Thymus (tissue), 11 donors: ENCODE results near the gene ZBTB44. TPM values are rescaled to one million over a fixed set of nuclear protein-coding genes. Genes with fewer than 3 reads are reported as not detected.

Experiments
- DNase-seq, 9 donors: peaks; one replicate each; pipeline ENCODE4 v3.0.0-alpha.2; 2013; ENCODE audit warnings: low spot score in 9 of 9, low read depth in 6 of 9, missing footprints in 1 of 9
- H3K27ac ChIP-seq, 2 donors: one replicate each; pipeline ENCODE4 v1.5.1; 2013; ENCODE audit warnings: control low read depth in 1 of 2, low read depth in 1 of 2, low read length in 1 of 2, mild to moderate bottlenecking in 1 of 2, moderate library complexity in 1 of 2
- H3K27me3 ChIP-seq, 2 donors: one replicate each; pipeline ENCODE4 v1.5.1; 2013; ENCODE audit warnings: low read length in 1 of 2; ENCODE audit not compliant: control insufficient read depth in 2 of 2, insufficient read depth in 1 of 2
- H3K36me3 ChIP-seq, 2 donors: one replicate each; pipeline ENCODE4 v1.5.1; 2013; ENCODE audit warnings: low read length in 1 of 2, mild to moderate bottlenecking in 1 of 2, moderate library complexity in 1 of 2; ENCODE audit not compliant: control insufficient read depth in 2 of 2, insufficient read depth in 2 of 2
- H3K4me1 ChIP-seq, 2 donors: one replicate each; pipeline ENCODE4 v1.5.1; 2013; ENCODE audit warnings: low read length in 2 of 2; ENCODE audit not compliant: control insufficient read depth in 2 of 2, insufficient read depth in 2 of 2
- H3K4me3 ChIP-seq, 2 donors: one replicate each; pipeline ENCODE4 v1.5.1; 2013; ENCODE audit warnings: low read length in 2 of 2, control low read depth in 1 of 2, mild to moderate bottlenecking in 1 of 2
- H3K9me3 ChIP-seq, 2 donors: one replicate each; pipeline ENCODE4 v1.5.1; 2013; ENCODE audit warnings: low read length in 1 of 2, mild to moderate bottlenecking in 1 of 2; ENCODE audit not compliant: control insufficient read depth in 2 of 2, insufficient read depth in 1 of 2
- WGBS: extraction: QIAGEN DNeasy Blood & Tissue Kit; methylation state at CpG from one replicate; pipeline ENCODE4 v1.1.7; 2013; 5-methylcytosine and 5-hydroxymethylcytosine counted together
- polyA plus RNA-seq: library from polyadenylated mRNA; stranded (reverse); fragments of 200-250 nt; gene quantifications from one replicate; pipeline ENCODE4 v1.2.3, GENCODE V29; 2013
- total RNA-seq: library from RNA; stranded (reverse); fragments of 120-200 nt; gene quantifications from one replicate; pipeline ENCODE4 v1.2.4, GENCODE V29; 2013
- donor health status: healthy.

Gene ZBTB44
- total and polyA plus RNA-seq, 2 donors = 31.1 to 47.8 TPM

DNA sequence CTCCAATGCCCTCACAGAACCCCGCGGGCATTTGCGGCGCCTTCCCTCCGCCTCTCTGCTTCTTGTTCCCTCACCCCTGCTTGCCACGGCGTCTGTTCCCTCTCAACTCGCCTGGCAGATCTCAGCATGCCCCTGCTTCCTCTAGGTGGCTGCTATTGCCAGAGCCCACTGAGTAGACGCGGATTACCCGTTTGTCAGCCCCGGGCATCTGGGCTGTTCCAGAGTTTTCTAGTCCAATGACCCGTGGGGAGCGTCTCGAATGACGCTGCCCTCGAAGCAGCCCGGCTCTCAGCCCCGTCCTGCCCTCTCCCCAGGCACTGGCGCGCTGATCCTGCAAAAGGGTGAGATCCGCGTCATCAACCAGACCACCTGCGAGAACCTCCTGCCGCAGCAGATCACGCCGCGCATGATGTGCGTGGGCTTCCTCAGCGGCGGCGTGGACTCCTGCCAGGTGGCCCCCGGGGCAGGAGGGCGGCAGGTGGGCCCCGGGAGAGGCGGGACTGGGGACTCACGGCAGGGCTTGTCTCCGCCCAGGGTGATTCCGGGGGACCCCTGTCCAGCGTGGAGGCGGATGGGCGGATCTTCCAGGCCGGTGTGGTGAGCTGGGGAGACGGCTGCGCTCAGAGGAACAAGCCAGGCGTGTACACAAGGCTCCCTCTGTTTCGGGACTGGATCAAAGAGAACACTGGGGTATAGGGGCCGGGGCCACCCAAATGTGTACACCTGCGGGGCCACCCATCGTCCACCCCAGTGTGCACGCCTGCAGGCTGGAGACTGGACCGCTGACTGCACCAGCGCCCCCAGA, 105.4 kb downstream of the ZBTB44 start:
- H3K36me3 ChIP-seq = no peaks in the 10 kb centered on the region
- no peak overlapping the region for H3K27ac ChIP-seq
- DNase-seq = no peak
- WGBS = 92% methylated on average over 53 of the region's 53 CpGs
- peaks cover 0 to 2% of the 10 kb centered on the region in 2 donors for H3K9me3 ChIP-seq
- H3K4me1 ChIP-seq = peaks cover 0 to 2% of the 10 kb centered on the region in 2 donors
- H3K4me3 ChIP-seq = no peak overlapping the region
- peaks cover 0 to 5% of the 10 kb centered on the region in 2 donors for H3K27me3 ChIP-seq

GRCh38 chr11:130208241-130209127, 106.2 kb downstream of the ZBTB44 start:
- no peaks in the 10 kb centered on the region for H3K9me3 ChIP-seq
- DNase-seq = no peak
- peaks cover 0 to 5% of the 10 kb centered on the region in 2 donors for H3K27me3 ChIP-seq
- 97% methylated on average over 45 of the region's 45 CpGs for WGBS
- H3K4me1 ChIP-seq = peaks cover 0 to 2% of the 10 kb centered on the region in 2 donors
- H3K4me3 ChIP-seq = no peak overlapping the region
- no peaks in the 10 kb centered on the region for H3K36me3 ChIP-seq
- no peak overlapping the region for H3K27ac ChIP-seq

DNA sequence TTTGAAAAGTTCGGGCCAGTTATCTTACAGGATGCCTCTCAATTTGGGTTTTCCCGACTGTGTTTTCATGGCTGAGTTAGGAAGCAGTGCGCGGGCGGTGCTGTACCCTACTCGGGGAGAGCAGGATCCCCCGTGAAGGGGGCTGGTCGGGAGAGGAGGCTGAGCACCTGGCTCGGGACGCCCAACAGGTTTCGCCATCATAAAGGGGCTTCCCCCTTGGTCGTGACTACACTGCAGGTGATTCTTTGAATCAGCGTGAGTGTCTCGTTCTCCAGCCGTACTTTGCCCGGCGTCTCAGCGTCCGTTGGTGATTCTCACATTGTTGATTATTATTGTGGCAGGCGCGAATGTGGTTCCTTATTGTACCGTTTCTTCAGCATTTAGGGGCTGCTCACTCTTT, 108.6 kb downstream of the ZBTB44 start:
- no peak for DNase-seq
- WGBS = 95% methylated on average over 22 of the region's 22 CpGs
- H3K4me1 ChIP-seq = no peaks in the 10 kb centered on the region
- no peaks in the 10 kb centered on the region for H3K36me3 ChIP-seq
- H3K4me3 ChIP-seq = no peak overlapping the region
- H3K9me3 ChIP-seq = no peaks in the 10 kb centered on the region
- no peaks in the 10 kb centered on the region for H3K27me3 ChIP-seq
- no peak overlapping the region for H3K27ac ChIP-seq

GRCh38 chr11:130204703-130205095, 110.0 kb downstream of the ZBTB44 start:
- no peaks in the 10 kb centered on the region for H3K36me3 ChIP-seq

GRCh38 chr11:130203766-130204702, 110.7 kb downstream of the ZBTB44 start:
- Histone ChIP-seq H3K9me3 (no peaks in the 10 kb centered on the region), H3K4me3 (no peak overlapping the region), H3K27me3 (no peaks in the 10 kb centered on the region), H3K27ac (no peak overlapping the region), H3K36me3 (no peaks in the 10 kb centered on the region), H3K4me1 (no peaks in the 10 kb centered on the region)
- DNase-seq = no peak
- 96% methylated on average over 27 of the region's 27 CpGs for WGBS

More at GRCh38 chr11:130204703-130205095, 110.0 kb downstream of the ZBTB44 start:
- Histone ChIP-seq H3K4me1 (no peaks in the 10 kb centered on the region), H3K27ac (no peak overlapping the region), H3K4me3 (no peak overlapping the region), H3K9me3 (no peaks in the 10 kb centered on the region), H3K27me3 (no peaks in the 10 kb centered on the region)
- 96% methylated on average over 11 of the region's 11 CpGs for WGBS
- DNase-seq = no peak

- Histone ChIP-seq H3K4me1 (no peaks in the 10 kb centered on the region), H3K36me3 (no peaks in the 10 kb centered on the region), H3K4me3 (no peak overlapping the region), H3K27ac (no peak overlapping the region), H3K9me3 (no peaks in the 10 kb centered on the region), H3K27me3 (no peaks in the 10 kb centered on the region)
- WGBS = 88% methylated on average over 25 of the region's 25 CpGs
- DNase-seq = no peak
Measured at GRCh38 chr11:130202818-130203689, 111.7 kb downstream of the ZBTB44 start.

DNA sequence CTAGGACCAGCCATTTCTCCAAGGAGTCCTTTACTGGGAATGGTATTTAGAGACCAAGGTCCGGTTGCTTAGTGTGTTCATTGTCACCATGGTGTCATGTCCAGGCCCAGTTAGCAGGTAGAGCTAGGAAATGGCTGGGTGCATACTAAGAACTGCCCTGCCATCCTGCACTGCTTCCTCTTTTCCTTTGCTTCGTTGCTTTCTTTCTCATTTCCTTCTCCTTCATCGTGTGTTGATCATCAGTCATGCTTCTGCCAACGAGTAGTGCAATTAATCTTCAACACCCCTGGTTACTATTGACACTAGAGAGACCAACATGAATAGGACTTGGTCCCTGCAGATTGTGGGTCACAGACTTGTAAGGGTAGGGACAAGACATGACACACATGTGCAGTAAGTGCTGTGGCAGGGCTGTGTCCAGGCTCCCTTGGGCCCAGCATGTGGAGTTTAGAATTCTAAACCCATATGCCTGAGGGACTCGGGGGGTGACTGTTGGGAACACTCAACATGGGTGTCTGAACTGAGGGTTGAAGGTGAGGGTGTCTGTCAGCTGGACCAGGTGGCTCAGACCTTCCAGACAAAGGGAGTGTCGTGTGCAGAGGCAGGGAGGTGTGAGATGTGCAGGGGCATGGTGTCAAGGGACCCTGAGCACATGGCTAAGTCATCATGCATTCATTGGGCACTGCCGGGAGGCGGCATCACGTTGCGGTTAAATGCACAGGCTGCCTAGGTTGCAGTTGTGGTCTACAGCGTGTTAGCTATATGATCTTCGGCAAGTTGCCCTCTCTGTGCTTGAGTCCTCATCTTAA, 112.5 kb downstream of the ZBTB44 start:
- Histone ChIP-seq H3K36me3 (no peaks in the 10 kb centered on the region), H3K4me1 (no peaks in the 10 kb centered on the region), H3K27me3 (no peaks in the 10 kb centered on the region), H3K9me3 (no peaks in the 10 kb centered on the region), H3K27ac (no peak overlapping the region), H3K4me3 (no peak overlapping the region)
- WGBS = 76% methylated on average over 12 of the region's 12 CpGs
- DNase-seq = no peak
